ENCODE results near the gene ZNHIT1. TPM values are rescaled to one million over a fixed set of nuclear protein-coding genes. Genes with fewer than 3 reads are reported as not detected.
"Not testable (repeated sequence)": the region's sequence is repeated elsewhere in the genome, so short reads cannot be mapped to it uniquely, and the experiment has no call there.

ZNHIT1 gene
- total RNA-seq, 1 donor from 2014 or later: 55.4 TPM

DNA sequence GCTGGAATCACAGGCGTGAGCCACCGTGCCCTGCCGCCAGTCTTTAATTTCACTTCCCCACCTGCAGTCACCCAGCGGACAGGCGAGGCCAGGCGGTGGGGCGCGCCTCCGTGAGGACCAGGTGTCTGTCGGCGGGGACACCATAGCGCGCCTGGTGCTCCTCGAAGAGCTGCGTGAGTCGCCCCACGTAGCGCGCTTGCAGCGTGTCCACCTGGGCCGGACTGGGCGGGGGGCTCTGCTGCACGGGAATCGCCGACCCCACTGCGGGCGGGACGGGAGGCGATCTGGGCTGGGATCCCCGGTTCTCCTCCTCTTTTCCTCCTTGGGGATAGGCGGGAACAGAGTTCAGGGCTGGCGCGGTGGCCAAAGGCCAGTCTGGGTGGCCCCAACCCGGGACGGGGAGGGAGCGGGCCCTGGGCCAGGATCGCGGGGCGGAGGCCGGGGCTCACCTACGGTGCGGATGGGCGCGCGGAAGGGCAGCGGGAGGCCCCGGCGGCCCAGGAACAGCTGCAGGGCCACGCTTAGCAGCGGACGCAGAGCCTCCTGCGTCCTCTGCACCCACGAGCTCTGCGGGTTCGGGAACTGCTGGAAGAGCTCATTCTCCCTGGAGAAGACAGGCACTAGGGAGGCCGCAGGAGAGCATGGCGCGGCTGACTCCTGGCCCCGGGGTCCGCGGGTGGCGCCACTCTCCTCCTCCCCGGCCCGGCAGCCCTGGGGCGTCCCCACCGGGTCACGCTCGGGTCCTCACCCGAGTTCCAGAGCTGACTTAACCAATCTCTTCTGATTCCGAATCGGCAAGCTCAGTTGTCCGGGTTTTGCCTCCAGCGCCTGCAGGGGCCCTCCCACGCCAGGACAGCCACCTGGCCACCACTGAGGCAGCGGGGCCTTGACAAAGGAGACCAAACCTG lies 16.0 kb upstream of the ZNHIT1 start:
- H3K4me3 ChIP-seq: peak overlapping the region; percentile 0
- intact Hi-C loops (cut with DNase I): no loop called here
- H3K27ac ChIP-seq: no peak overlapping the region
- DNase-seq (no peak), ATAC-seq (peak; percentile 32 to 38)
- H3K27me3 ChIP-seq (ENCODE audit: low read depth): peaks cover 63% of the 10 kb centered on the region
- H3K4me1 ChIP-seq: peaks cover 10% of the 10 kb centered on the region
- TF ChIP-seq, protein P1, sequence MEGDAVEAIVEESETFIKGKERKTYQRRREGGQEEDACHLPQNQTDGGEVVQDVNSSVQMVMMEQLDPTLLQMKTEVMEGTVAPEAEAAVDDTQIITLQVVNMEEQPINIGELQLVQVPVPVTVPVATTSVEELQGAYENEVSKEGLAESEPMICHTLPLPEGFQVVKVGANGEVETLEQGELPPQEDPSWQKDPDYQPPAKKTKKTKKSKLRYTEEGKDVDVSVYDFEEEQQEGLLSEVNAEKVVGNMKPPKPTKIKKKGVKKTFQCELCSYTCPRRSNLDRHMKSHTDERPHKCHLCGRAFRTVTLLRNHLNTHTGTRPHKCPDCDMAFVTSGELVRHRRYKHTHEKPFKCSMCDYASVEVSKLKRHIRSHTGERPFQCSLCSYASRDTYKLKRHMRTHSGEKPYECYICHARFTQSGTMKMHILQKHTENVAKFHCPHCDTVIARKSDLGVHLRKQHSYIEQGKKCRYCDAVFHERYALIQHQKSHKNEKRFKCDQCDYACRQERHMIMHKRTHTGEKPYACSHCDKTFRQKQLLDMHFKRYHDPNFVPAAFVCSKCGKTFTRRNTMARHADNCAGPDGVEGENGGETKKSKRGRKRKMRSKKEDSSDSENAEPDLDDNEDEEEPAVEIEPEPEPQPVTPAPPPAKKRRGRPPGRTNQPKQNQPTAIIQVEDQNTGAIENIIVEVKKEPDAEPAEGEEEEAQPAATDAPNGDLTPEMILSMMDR (IDR thresholded peaks at IDR 0.05): no peak
- H3K36me3 ChIP-seq: peaks cover 12% of the 10 kb centered on the region
- H3K9me3 ChIP-seq: no peaks in the 10 kb centered on the region

DNA sequence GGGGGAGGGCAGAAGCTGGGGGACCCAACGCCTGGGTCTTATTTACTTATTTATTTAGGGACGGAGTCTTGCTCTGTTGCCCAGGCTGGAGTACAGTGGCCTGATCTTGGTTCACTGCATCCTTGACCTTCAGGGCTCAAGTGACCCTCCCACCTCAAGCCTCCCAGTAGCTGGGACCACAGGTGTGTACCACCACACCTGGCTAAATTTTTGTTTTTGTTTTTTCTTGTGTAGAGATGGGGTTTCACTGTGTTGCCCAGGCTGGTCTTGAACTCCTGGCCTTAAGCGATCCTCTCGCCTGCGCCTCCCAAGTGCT lies 15.4 kb upstream of the ZNHIT1 start:
- peaks cover 57% of the 10 kb centered on the region for H3K27me3 ChIP-seq (ENCODE audit: low read depth)
- ATAC-seq (no peak), DNase-seq (no peak)
- intact Hi-C loops (cut with DNase I): no loop called here
- TF ChIP-seq, protein P1 (IDR thresholded peaks at IDR 0.05): no peak
- peaks cover 18% of the 10 kb centered on the region for H3K36me3 ChIP-seq
- no peak overlapping the region for H3K4me3 ChIP-seq
- H3K9me3 ChIP-seq: no peaks in the 10 kb centered on the region
- peaks cover 10% of the 10 kb centered on the region for H3K4me1 ChIP-seq
- no peak overlapping the region for H3K27ac ChIP-seq

DNA sequence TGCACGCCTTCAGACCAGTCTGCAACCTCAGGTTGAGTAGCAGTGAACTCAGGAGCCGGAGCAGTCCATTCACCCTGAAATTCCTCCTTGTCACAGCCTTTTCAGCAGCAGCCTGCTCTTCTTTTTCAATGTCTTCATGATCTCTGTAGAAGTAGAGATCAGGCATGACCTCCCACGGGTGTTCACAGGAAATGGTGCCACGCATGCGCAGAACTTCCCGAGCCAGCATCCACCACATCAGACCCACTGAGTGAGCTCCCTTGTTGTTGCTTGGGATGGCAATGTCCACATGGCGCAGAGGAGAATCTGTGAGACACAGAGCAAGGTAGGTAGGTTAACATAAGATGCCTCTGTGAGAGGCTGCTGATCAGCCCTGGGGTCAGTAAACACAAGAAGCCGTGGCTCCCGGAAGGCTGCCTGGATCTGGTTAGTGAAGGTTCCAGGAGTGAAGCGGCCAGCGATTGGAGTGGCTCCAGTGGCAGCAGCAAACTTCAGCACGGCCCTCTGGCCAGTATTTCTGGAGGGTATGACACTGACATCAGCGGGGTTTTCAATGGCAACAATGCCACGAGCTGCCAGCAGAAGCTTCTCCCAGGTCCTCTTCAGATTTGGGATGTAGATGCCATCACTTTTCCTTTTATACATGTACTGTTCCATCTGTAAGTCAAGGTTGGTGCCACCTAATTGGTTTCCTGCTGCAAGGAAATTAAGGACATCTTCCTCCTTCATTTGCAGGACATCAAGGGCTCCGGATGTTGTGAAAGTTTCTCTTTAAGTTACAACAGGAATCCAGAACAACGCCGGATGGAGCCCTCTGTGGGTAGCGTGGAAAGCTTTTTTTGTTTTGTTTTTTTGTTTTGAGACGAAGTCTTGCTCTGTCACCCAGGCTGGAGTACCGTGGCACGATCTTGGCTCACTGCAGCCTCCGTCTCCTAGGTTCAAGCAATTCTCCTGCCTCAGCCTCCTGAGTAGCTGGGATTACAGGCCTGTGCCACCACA lies 13.9 kb upstream of the ZNHIT1 start:
- H3K9me3 ChIP-seq; DNase-seq; intact Hi-C loops (cut with DNase I); H3K27ac ChIP-seq; ATAC-seq; H3K4me3 ChIP-seq: not testable (repeated sequence)
- H3K4me1 ChIP-seq: peaks cover 10% of the 10 kb centered on the region
- peaks cover 44% of the 10 kb centered on the region for H3K27me3 ChIP-seq (ENCODE audit: low read depth)
- peaks cover 28% of the 10 kb centered on the region for H3K36me3 ChIP-seq

DNA sequence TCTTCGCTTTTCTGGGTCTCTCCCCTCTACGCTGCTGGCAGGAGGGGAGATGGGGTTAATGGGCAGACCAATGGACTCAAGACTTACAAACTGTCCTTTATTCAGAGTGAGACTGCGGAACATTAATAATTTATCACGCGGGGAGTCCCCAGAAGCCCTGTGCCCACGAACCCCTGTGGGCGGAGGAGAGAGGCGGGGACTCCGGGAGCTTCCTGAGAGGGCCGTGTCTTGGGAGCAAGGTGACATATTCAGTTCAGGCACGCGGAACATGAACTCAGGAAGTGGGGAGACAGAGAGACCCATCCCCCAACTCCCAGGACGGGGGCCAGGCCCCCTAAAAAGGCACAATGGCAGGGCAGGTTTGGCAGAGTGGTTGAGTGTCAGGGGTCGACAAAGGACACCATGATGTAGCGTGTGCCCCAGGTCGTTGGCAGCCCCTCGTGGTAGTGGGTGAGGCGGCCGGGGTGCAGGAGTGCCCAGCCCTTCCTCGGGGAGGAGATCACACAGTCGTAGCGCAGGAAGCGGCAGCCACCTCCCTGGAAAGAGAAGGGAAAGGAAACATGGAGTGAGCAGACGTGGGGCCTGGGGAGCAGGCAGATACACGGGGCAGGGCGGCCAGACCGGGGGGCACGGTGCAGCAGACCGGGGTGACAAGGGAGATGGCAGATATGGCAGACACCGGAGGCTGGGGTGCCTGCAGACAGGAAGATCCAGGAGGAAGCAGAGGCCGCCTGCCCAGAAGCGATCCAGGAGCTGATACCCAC lies 11.9 kb upstream of the ZNHIT1 start:
- ATAC-seq (no peak), DNase-seq (no peak)
- TF ChIP-seq, protein P1 (IDR thresholded peaks at IDR 0.05): no peak
- no peak overlapping the region for H3K27ac ChIP-seq
- H3K4me3 ChIP-seq: no peak overlapping the region
- peaks cover 26% of the 10 kb centered on the region for H3K27me3 ChIP-seq (ENCODE audit: low read depth)
- peaks cover 10% of the 10 kb centered on the region for H3K4me1 ChIP-seq
- peaks cover 49% of the 10 kb centered on the region for H3K36me3 ChIP-seq
- H3K9me3 ChIP-seq: no peaks in the 10 kb centered on the region
- intact Hi-C loops (cut with DNase I): no loop called here

DNA sequence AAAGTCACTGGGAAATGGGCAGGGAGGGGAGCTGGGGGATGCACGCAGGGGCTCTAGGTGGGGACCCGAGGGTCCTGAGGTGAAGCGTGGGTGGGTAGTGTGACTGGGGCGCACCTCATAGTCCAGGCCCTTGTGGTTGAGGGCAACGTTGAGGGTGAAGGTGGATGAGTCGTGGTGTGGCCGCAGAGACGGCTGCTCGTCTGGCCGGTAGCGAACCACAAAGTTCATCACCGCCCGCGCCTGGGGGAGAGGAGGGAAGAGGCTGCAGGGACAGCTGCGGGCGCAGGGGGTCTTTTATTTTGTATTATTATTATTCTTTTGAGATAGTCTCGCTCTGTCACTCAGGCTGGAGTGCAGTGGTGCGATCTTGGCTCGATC lies 11.3 kb upstream of the ZNHIT1 start:
- no peak for DNase-seq
- intact Hi-C loops (cut with DNase I): no loop called here
- H3K27ac ChIP-seq: no peak overlapping the region
- no peaks in the 10 kb centered on the region for H3K9me3 ChIP-seq
- ATAC-seq: no peak
- peaks cover 20% of the 10 kb centered on the region for H3K27me3 ChIP-seq (ENCODE audit: low read depth)
- H3K36me3 ChIP-seq: peaks cover 54% of the 10 kb centered on the region
- H3K4me1 ChIP-seq: peaks cover 8% of the 10 kb centered on the region
- TF ChIP-seq, protein P1 (IDR thresholded peaks at IDR 0.05): no peak
- no peak overlapping the region for H3K4me3 ChIP-seq

Data from lower lobe of right lung (tissue), 2 donors.